Upper lobe of left lung (tissue), 6 donors: ENCODE measurements around the gene SEC24C. TPM values are rescaled to one million over a fixed set of nuclear protein-coding genes. Genes with fewer than 3 reads are reported as not detected.

ENCODE experiments used
- ATAC-seq, 2 donors: fragments of 200-7000 bp; cut with Tn5 transposase; one replicate each; pipeline ENCODE4 v1.9.1; 2022; ENCODE audit warnings: mild to moderate bottlenecking in 2 of 2, moderate library complexity in 2 of 2; ENCODE audit not compliant: low FRiP score in 2 of 2
- DNase-seq, 2 donors: peaks; one replicate each; pipeline ENCODE4 v3.0.0-alpha.2; 2019 to 2020
- H3K27ac ChIP-seq, 4 donors: fragments of 200-600 bp; sonication (generic); one replicate each; pipeline ENCODE4 v1.5.1; 2016 to 2019
- H3K27me3 ChIP-seq, 4 donors: fragments of 200-600 bp; sonication (generic); one replicate each; pipeline ENCODE4 v1.5.1; 2017 to 2019
- H3K36me3 ChIP-seq, 4 donors: fragments of 200-600 bp; sonication (generic); one replicate each; pipeline ENCODE4 v1.5.1; 2016 to 2019
- H3K4me1 ChIP-seq, 4 donors: fragments of 200-600 bp; sonication (generic); one replicate each; pipeline ENCODE4 v1.5.1; 2018 to 2019
- H3K4me3 ChIP-seq, 4 donors: fragments of 200-600 bp; sonication (generic); one replicate each; pipeline ENCODE4 v1.5.1; 2017 to 2019; ENCODE audit warnings: mild to moderate bottlenecking in 2 of 4, moderate library complexity in 1 of 4
- H3K9me3 ChIP-seq, 4 donors: fragments of 200-600 bp; sonication (generic); one replicate each; pipeline ENCODE4 v1.5.1; 2018 to 2019
- EP300 ChIP-seq, 4 donors: sonication (generic); formaldehyde crosslinking; IDR thresholded peaks; one replicate each; pipeline ENCODE4 v1.5.1; 2017; ENCODE audit warnings: antibody characterized with exemption in 4 of 4, control low read depth in 2 of 4
- POLR2A ChIP-seq, 4 donors: fragments of 450-650 bp; IDR thresholded peaks; one replicate each; pipeline ENCODE4 v1.5.1; 2016 to 2017; ENCODE audit warnings: antibody characterized with exemption in 4 of 4, mild to moderate bottlenecking in 2 of 4
- POLR2AphosphoS5 ChIP-seq, 2 donors: sonication (generic); formaldehyde crosslinking; IDR thresholded peaks; one replicate each; pipeline ENCODE4 v1.5.1; 2017; ENCODE audit warnings: antibody characterized with exemption in 2 of 2
- WGBS, 2 donors: methylation state at CpG; one replicate each; pipeline ENCODE4 v1.1.5; 2017 to 2018; 5-methylcytosine and 5-hydroxymethylcytosine counted together
- total RNA-seq, 6 donors: library from RNA; depleted of rRNA in 4 of 6; stranded (reverse); fragments of >200 nt in 4 of 6; gene quantifications; one replicate each; pipeline versions ENCODE4 v1.1.0 to v1.2.1, GENCODE V29; 2016 to 2021
- TF ChIP-seq, protein P1 (sequence below), 6 experiments: fragments of 450-650 bp in 4 of 6; fragments of 200-600 bp in 2 of 6; sonication (generic) in 2 of 6; IDR thresholded peaks; one replicate each; pipeline ENCODE4 v1.5.1; 2016 to 2019; ENCODE audit warnings: antibody characterized with exemption in 6 of 6
- donor health status: DM: no; HTN: no; CAD: no; lungs with moderate emphysema.
- donor health status: DM: no; HTN: yes; CAD: no; lungs with severe emphysema.

Gene SEC24C
- total RNA-seq, 6 donors from 2014 or later: 55.1 to 84.0 (median 65.0) TPM

DNA sequence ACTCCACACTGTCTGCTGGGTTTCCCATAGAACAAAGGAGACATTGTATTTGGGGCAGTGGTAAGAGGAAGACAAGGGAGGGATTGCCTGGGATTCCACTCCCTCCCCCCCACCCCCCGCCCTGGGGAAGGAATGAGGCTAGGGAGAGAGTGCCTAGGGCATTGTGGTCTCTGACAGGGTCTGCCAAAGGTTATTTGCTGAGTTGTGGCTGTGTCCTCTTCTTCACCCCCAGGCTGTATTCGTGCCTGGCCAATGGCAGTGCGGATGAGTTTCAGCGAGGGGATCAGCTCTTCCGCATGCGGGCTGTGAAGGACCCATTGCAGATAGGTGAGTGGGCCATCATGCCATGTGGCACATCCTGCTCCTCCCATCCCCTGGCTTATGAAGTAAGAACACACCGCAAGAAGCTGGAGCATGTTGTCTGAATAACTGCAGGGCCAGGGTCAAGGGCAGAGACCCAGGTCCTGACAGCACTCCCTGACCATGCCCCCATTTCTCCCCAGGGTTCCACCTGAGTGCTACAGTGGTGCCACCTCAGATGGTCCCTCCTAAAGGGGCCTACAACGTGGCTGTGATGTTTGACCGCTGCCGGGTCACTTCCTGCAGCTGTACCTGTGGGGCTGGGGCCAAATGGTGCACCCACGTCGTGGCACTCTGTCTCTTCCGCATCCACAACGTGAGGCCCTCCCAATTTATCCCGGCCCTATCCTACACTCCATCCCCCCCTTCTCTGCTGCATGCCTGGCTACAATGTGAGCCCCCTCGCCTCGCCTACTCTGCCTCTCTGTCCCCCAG lies 44.9 kb downstream of the SEC24C start:
- H3K27ac ChIP-seq: no peak overlapping the region
- 91 to 92% methylated on average over 17 of the region's 17 CpGs for WGBS, 2 donors
- H3K36me3 ChIP-seq: peaks cover 41 to 56% (median 54%) of the 10 kb centered on the region in 4 donors
- H3K4me1 ChIP-seq: peaks cover 26 to 31% (median 28%) of the 10 kb centered on the region in 4 donors
- no peak for TF ChIP-seq POLR2A (IDR thresholded peaks at IDR 0.05)
- TF ChIP-seq POLR2AphosphoS5 (IDR thresholded peaks at IDR 0.05): no peak
- TF ChIP-seq, protein P1, sequence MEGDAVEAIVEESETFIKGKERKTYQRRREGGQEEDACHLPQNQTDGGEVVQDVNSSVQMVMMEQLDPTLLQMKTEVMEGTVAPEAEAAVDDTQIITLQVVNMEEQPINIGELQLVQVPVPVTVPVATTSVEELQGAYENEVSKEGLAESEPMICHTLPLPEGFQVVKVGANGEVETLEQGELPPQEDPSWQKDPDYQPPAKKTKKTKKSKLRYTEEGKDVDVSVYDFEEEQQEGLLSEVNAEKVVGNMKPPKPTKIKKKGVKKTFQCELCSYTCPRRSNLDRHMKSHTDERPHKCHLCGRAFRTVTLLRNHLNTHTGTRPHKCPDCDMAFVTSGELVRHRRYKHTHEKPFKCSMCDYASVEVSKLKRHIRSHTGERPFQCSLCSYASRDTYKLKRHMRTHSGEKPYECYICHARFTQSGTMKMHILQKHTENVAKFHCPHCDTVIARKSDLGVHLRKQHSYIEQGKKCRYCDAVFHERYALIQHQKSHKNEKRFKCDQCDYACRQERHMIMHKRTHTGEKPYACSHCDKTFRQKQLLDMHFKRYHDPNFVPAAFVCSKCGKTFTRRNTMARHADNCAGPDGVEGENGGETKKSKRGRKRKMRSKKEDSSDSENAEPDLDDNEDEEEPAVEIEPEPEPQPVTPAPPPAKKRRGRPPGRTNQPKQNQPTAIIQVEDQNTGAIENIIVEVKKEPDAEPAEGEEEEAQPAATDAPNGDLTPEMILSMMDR (IDR thresholded peaks at IDR 0.05): no peak
- no peak for TF ChIP-seq EP300 (IDR thresholded peaks at IDR 0.05)
- H3K9me3 ChIP-seq: no peaks in the 10 kb centered on the region
- no peak overlapping the region for H3K4me3 ChIP-seq
- no peaks in the 10 kb centered on the region for H3K27me3 ChIP-seq
- no peak for ATAC-seq
- no peak for DNase-seq

DNA sequence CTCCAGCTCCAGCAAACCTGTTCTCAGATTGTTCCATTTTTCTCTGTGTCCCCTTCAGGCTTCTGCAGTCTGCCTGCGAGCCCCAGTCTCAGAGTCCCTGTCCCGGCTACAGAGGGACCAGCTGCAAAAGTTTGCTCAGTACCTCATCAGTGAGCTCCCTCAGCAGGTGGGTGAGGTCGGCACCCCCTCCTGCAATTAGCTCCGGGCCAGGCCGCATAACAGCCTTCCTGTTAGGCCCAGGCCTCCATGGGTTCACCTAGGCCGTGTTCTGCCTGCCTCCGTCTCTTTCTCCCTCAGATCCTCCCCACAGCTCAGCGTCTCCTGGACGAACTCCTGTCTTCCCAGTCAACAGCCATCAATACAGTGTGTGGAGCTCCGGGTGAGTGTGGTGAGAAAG lies 45.5 kb downstream of the SEC24C start:
- DNase-seq (no peak), ATAC-seq (no peak)
- 96% methylated on average over 5 to 10 of the region's 10 CpGs for WGBS, 2 donors

DNA sequence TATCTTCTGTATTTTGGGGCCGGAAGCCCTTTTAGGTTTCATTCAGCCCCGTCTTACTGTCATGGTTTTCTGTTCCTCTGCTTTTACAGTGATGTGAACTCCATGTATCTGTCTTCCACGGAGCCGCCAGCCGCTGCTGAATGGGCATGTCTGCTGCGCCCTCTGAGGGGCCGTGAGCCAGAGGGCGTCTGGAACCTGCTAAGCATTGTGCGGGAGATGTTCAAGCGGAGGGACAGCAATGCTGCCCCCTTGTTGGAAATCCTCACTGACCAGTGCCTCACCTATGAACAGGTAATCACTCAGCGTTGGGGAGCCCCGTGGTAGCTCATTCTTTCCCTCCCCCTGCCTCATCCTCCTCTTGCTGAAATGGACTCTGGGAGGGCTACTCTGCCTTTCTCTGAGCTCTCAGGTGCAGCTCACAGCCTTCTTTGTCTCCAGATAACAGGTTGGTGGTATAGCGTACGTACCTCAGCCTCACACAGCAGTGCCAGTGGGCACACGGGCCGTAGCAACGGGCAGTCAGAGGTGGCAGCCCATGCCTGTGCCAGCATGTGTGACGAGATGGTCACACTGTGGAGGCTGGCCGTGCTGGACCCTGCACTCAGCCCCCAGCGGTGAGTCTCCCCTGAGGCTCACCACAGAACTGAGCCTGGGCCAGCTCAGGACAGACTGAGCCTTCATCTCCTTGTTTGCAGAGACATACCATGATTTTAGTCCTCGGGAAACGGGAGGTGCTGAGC lies 46.9 kb downstream of the SEC24C start:
- no peak for TF ChIP-seq POLR2AphosphoS5 (IDR thresholded peaks at IDR 0.05)
- TF ChIP-seq, protein P1 (IDR thresholded peaks at IDR 0.05): no peak
- TF ChIP-seq POLR2A (IDR thresholded peaks at IDR 0.05): no peak
- TF ChIP-seq EP300 (IDR thresholded peaks at IDR 0.05): no peak
- Histone ChIP-seq H3K36me3 (peaks cover 58 to 76% (median 72%) of the 10 kb centered on the region in 4 donors), H3K4me3 (no peak overlapping the region), H3K27me3 (no peaks in the 10 kb centered on the region), H3K9me3 (no peaks in the 10 kb centered on the region), H3K27ac (no peak overlapping the region), H3K4me1 (peaks cover 18 to 23% (median 22%) of the 10 kb centered on the region in 4 donors)
- DNase-seq (no peak), ATAC-seq (no peak)
- WGBS, 2 donors: 93 to 96% methylated on average over 21 to 22 of the region's 22 CpGs

More for the DNA sequence above, 45.5 kb downstream of the SEC24C start:
- peaks cover 21 to 29% (median 26%) of the 10 kb centered on the region in 4 donors for H3K4me1 ChIP-seq
- H3K27ac ChIP-seq: no peak overlapping the region
- no peak overlapping the region for H3K4me3 ChIP-seq
- H3K9me3 ChIP-seq: no peaks in the 10 kb centered on the region
- TF ChIP-seq, protein P1 (IDR thresholded peaks at IDR 0.05): no peak
- TF ChIP-seq POLR2A (IDR thresholded peaks at IDR 0.05): no peak
- no peak for TF ChIP-seq POLR2AphosphoS5 (IDR thresholded peaks at IDR 0.05)
- TF ChIP-seq EP300 (IDR thresholded peaks at IDR 0.05): no peak
- H3K27me3 ChIP-seq: no peaks in the 10 kb centered on the region
- peaks cover 47 to 62% (median 60%) of the 10 kb centered on the region in 4 donors for H3K36me3 ChIP-seq

DNA sequence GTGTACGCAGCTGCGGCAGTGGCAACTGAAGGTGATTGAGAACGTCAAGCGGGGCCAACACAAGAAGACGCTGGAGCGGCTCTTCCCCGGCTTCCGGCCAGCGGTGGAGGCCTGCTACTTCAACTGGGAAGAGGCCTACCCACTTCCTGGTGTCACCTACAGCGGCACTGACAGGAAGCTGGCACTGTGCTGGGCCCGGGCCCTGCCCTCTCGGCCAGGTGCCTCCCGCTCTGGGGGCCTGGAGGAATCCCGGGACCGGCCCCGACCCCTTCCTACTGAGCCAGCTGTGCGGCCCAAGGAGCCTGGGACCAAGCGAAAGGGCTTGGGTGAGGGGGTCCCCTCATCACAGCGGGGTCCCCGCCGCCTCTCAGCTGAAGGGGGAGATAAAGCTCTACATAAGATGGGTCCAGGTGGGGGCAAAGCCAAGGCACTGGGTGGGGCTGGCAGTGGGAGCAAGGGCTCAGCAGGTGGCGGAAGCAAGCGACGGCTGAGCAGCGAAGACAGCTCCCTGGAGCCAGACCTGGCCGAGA lies 47.8 kb downstream of the SEC24C start:
- peaks cover 66 to 85% (median 81%) of the 10 kb centered on the region in 4 donors for H3K36me3 ChIP-seq
- no peak overlapping the region for H3K27ac ChIP-seq
- WGBS, 2 donors: 94 to 97% methylated on average over 18 to 26 of the region's 26 CpGs
- H3K9me3 ChIP-seq: no peaks in the 10 kb centered on the region
- TF ChIP-seq POLR2A (IDR thresholded peaks at IDR 0.05): no peak
- no peak for TF ChIP-seq EP300 (IDR thresholded peaks at IDR 0.05)
- TF ChIP-seq, protein P1 (IDR thresholded peaks at IDR 0.05): no peak
- no peak for TF ChIP-seq POLR2AphosphoS5 (IDR thresholded peaks at IDR 0.05)
- peaks cover 13 to 15% (median 14%) of the 10 kb centered on the region in 4 donors for H3K4me1 ChIP-seq
- DNase-seq: peak in 1 of 2 donors; percentile 74
- no peak for ATAC-seq
- H3K4me3 ChIP-seq: no peak overlapping the region
- H3K27me3 ChIP-seq: no peaks in the 10 kb centered on the region
